NT2/D1 (cell line): ENCODE results near the gene SLC36A4.

Experiments used
- SUZ12 ChIP-seq: IDR thresholded peaks from 2 replicates; pipeline ENCODE4 v1.6.1; 2011; ENCODE audit not compliant: insufficient read length, insufficient read depth; ENCODE audit errors: extremely low read depth
- ZNF274 ChIP-seq: IDR thresholded peaks from 2 replicates; pipeline ENCODE4 v1.6.1; 2011; ENCODE audit warnings: mild to moderate bottlenecking, low read depth, low read length

- no peak for TF ChIP-seq ZNF274
- no peak for TF ChIP-seq SUZ12
Observed at GRCh38 chr11:93114304-93114703, 83.5 kb downstream of the SLC36A4 start.
